ENCODE data around the gene PLEKHG4B.
"Not testable (repeated sequence)": the region's sequence is repeated elsewhere in the genome, so short reads cannot be mapped to it uniquely, and the experiment has no call there.

The PLEKHG4B gene

DNA sequence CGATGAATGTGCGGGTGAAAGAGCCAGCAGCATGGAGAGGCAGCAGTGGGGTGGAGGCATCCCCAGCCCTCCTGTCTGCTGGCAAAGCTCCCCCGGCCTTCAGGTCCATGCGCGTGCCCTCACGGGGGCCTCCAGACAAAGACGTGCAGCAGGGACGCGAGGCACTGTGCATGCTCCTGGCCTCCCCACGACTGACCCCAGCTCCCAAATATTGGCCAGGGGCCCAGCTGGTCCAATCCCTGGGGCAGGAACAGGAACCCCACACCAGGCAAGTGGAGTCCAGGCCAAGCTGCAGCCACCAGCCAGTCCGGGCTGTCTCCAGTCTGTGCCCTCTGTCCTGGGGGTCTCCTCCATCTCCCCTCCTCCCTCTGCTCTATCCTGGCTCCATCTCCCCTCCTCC lies 65.8 kb downstream of the PLEKHG4B start:
- no peak for DNase-seq (ENCODE audit: low read depth)

DNA sequence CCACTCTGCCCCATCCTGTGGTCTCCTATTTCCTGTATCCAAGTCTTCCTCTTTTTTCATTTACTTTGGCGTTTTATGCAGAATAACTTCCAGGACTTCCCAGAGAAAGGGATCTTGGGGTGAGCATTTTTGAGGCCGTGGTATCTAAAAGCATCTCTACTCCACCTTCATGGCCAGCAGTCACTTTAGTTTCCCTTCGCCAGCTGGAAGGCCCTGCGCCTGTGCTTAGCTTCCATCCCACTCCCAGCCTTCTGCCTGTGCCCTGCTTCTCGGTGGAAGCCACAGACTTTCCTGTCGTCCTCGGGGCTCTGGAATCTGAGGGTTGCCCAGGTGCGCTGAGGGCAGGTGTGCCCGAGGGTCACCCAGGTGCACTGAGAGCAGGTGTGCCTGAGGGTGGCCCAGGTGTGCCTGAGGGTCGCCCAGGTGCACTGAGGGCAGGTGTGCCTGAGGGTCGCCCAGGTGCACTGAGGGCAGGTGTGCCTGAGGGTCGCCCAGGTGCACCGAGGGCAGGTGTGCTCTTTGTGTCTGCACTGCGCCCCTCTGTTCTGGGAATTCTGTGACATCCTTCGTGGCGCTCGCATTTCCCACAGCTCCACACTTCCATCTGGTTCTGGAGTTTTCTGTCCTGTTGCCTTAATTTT lies 67.0 kb downstream of the PLEKHG4B start:
- DNase-seq (ENCODE audit: low read depth), result no peak

DNA sequence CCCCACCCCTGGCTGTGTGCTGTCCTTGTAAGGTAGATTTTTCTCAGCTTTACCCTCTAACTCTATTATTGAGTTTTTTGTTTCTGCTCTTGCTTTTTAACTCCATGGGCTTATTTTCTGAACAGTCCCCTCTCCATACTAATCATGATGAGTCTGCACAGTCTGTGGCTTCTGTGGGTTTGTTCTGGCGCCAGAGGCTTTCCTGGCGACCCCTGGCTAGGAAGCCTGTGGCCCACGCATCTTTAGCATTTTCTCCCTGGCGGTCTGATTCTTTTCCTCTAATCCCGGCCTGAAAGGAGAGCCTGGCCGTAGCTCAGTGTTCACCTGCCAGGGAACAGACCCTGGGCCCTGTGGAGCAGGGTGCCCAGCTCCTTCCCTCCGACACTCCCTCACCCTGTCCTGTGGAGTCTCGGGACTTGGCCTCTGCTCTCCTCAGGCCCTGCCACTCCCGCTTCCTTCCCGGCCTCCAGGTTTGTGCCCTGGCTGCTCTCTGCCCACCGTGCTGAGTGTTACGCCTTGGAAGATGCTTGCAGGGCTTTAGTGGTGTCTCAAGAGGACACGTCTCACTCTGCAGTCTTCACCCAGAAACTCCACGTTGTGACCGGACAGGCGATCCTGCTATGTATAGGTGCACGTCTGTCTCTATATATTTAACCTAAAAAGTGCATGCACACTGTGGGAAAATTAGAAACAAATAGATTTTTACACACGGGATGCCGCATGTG lies 67.6 kb downstream of the PLEKHG4B start:
- no peak for DNase-seq (ENCODE audit: low read depth)

DNA sequence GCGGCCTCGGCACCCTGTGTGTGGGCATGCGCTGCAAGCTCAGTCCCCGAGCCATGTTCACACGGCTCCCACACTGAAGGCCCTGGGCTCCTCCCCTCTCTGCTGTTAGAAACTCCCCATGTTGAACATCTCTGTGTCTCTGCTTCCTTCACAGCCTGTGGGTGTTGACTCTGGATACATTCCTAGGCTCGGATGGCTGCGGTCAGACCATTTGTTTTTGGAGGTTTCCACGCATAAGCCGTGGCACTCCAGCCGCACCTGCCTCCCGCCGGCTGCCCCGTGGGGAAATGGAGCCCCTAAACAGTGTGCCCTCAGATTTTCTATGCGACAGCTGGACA lies 68.2 kb downstream of the PLEKHG4B start:
- DNase-seq (ENCODE audit: low read depth), result no peak

DNA sequence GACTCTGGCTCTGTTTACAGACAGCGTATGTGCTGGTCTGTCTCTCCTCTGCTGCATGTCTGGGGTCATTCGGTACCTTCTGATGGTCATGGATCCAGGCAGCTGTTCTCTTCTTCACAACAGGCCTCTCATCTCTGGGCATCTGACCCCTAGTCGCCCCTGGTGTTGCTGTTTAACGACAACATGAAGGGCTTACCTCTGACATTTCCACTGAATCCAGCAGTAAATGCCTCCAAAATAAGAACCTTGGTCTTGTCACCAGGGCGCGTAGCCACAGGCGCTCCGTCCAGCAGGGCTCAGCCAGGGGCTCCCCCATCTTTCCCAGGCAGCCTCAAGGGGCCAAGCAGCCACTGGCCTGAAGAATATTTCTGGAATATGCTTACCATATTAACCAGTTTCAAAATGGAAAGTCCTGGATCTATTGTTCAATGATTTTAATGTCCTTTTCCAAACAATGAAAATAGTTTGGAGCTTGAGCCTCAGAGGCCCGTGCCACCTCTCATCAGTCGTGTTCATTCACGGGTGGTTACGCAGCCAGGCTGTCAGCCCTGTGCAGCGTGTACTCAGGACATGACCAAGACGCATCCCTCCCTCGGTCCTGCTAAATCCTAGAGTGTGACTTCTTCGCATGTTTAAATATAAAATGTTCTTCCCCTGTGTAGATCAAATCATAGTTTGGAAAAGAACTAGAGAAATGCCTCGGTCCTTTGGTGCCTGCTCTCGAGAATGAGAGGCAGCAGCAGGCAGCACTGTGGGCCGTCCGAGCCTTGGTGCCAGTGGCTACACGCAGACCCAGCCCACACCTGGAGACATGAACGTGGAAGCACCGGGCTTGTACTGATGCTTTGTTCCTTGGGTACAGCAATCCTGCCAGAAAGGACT lies 69.2 kb downstream of the PLEKHG4B start:
- DNase-seq (ENCODE audit: low read depth), result no peak

GRCh38 chr5:161803-162110 lies 69.8 kb downstream of the PLEKHG4B start:
- DNase-seq (ENCODE audit: low read depth), result no peak

- no peak for DNase-seq (ENCODE audit: low read depth)
These were observed 70.2 kb downstream of the PLEKHG4B start for GRCh38 chr5:162190-162564.

- no peak for DNase-seq (ENCODE audit: low read depth)
These were observed 70.8 kb downstream of the PLEKHG4B start for GRCh38 chr5:162565-163337.

GRCh38 chr5:163338-163620 lies 71.3 kb downstream of the PLEKHG4B start:
- no peak for DNase-seq (ENCODE audit: low read depth)

GRCh38 chr5:163841-164240 lies 71.9 kb downstream of the PLEKHG4B start:
- DNase-seq (ENCODE audit: low read depth), result no peak

DNA sequence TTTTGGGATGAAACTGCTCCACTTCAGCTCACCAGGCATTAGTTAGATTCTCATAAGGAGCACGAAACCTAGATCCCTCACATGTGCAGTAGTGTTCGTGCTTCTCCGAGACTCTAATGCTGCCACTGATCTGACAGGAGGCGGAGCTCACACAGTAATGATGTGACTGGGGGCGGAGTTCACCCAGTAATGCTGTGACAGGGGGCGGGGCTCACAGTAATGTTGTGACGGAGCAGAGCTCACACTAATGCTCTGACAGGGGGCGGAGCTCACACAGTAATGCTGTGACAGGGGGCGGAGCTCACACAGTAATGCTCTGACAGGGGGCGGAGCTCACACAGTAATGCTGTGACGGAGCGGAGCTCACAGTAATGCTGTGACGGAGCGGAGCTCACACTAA lies 72.3 kb downstream of the PLEKHG4B start:
- DNase-seq (ENCODE audit: low read depth), result no peak

GRCh38 chr5:164783-165182 lies 72.8 kb downstream of the PLEKHG4B start:
- not testable (repeated sequence) for DNase-seq (ENCODE audit: low read depth)

- no peak for DNase-seq (ENCODE audit: low read depth)
These were observed 74.7 kb downstream of the PLEKHG4B start for GRCh38 chr5:166441-167372.

GRCh38 chr5:167511-167910 lies 75.5 kb downstream of the PLEKHG4B start:
- no peak for DNase-seq (ENCODE audit: low read depth)

DNA sequence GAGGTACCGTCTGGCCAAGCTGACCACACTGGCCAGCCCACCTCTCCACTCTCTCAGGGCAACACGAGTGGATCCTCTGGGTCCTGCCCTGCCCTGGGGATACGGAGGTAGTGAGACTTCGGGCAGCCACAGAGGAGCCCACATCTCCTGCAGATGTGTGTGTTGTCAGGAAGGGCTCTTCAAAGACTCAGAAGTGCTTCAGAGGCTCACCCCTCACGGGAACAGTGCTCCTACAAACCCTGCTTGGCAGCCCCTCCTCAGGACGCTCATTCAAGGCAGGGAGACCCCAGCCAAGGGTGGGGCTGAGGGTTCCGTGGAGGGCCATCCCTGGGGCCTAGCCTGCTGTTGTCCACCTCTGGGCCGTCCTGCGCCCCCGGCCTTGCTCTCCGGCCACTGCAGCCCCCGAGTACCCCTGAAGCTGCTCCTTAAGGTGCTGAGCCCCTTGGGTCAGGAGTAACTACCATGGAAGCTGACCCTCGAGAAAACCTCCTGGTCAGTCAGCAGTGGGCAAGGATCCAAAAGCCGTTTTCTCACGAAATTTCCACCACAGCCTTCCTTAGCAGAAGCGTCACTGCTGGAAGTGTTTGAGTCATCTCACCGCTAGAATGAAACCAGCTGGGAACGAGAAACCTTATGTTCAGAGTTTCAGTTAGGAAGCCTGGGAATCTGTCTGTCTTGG lies 76.2 kb downstream of the PLEKHG4B start:
- no peak for DNase-seq (ENCODE audit: low read depth)

GRCh38 chr5:169071-169727 lies 77.2 kb downstream of the PLEKHG4B start:
- DNase-seq (ENCODE audit: low read depth), result no peak

GRCh38 chr5:169728-170094 lies 77.7 kb downstream of the PLEKHG4B start:
- DNase-seq (ENCODE audit: low read depth), result no peak

DNA sequence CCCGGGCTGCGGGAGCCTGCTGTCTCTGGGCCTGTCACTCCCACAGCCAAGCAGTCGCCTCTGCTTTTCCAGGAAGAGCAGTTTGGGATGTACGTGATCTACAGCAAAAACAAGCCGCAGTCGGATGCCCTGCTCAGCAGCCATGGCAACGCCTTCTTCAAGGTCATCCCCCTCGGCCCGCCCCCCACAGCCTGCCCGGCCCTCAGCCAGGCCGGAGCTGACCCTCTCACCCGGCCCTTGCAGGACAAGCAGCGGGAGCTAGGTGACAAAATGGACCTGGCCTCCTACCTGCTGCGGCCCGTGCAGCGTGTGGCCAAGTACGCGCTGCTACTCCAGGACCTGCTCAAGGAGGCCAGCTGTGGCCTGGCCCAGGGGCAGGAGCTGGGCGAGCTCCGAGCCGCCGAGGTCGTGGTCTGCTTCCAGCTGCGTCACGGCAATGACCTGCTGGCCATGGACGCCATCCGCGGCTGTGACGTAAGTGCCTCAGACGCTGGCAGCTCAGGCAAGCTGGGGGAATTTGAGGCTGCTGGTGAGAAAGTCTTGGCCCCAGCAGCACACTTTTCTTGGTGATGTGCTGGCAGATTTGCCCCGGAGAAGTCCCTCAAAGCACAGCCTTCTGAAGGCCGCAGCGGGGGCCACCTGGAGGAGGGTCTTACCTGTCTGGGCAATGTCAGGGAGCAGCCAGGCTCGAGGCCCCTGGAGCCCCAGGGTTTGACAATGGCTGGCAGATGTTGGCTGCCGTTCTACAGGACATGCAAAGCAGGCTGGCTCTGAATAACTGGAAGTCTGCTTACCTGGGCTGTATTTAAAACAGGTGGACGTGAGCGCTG lies 79.2 kb downstream of the PLEKHG4B start:
- DNase-seq (ENCODE audit: low read depth), result no peak

GRCh38 chr5:171801-172331 lies 79.9 kb downstream of the PLEKHG4B start:
- no peak for DNase-seq (ENCODE audit: low read depth)

Data from stimulated activated CD8-positive, alpha-beta memory T cell treated with anti-CD3 and anti-CD28 coated beads, Interleukin-15, amount 100 ng/mL, for 1 hour (primary cell).